ENCODE results near the gene RTBDN. TPM values are rescaled to one million over a fixed set of nuclear protein-coding genes. Genes with fewer than 3 reads are reported as not detected.

The RTBDN gene
- total RNA-seq, 1 experiment from 2014 or later: 25.1 TPM

- no peak for TF ChIP-seq CBX3 (IDR thresholded peaks at IDR 0.05; ENCODE audit: low read depth)
- no peak for TF ChIP-seq CEBPB (IDR thresholded peaks at IDR 0.05; ENCODE audit: low read depth)
Observed at GRCh38 chr19:12788682-12789097, 45.7 kb downstream of the RTBDN start (continued).

- RAD21 ChIA-PET (ENCODE audit: low non-redundant PET in 1 of 2, low total read pairs in 2 of 2, uncharacterized antibody in 2 of 2, unreplicated experiment in 2 of 2): interaction anchor here in 1 of 2 experiments (1.2 kb wide), 1 partner anchor 9 kb away, joined by 4 read pairs; no protein-coding TSS in a partner anchor
- Histone ChIP-seq H3K9ac (ENCODE audit: low read length) (peak overlapping the region; percentile 93), H3K4me1 (ENCODE audit: control insufficient read depth in 1 of 2, insufficient read depth in 2 of 2, low read length in 2 of 2) (peaks cover 68 to 93% of the 10 kb centered on the region in 2 experiments), H4K20me1 (ENCODE audit: insufficient read depth) (no peaks in the 10 kb centered on the region), H3K36me3 (ENCODE audit: control insufficient read depth in 1 of 2, insufficient read depth in 2 of 2, low read length in 2 of 2) (no peaks in the 10 kb centered on the region), H3K4me2 (ENCODE audit: low read length) (peak overlapping the region; percentile 99), H3K27me3 (ENCODE audit: insufficient read depth, low read length) (no peaks in the 10 kb centered on the region), H3K9me3 (ENCODE audit: control insufficient read depth in 1 of 2, insufficient read depth in 1 of 2, low read depth in 1 of 2, low read length in 2 of 2) (no peaks in the 10 kb centered on the region), H3K9me2 (ENCODE audit: insufficient read depth) (no peaks in the 10 kb centered on the region), H2AFZ (ENCODE audit: low read depth, low read length, poor library complexity, severe bottlenecking) (no peak overlapping the region), H3K79me2 (ENCODE audit: insufficient read depth, low read length) (peaks cover 18% of the 10 kb centered on the region), H3K4me3 (replicated peaks in 1 of 2; ENCODE audit: low read depth in 1 of 2, low read length in 2 of 2) (peak overlapping the region in 1 of 2 experiments; percentile 84; a peak in 2 of 4 replicates), H3K27ac (ENCODE audit: low read depth, low read length) (peak overlapping the region; percentile 96)
- intact Hi-C loops (cut with micrococcal nuclease): no loop called here
- no TSS peak for BruUV-seq (replicated peaks)
- DNase-seq (ENCODE audit: low read depth, low spot score): no peak
- POLR2A ChIA-PET: interaction anchor here (1.2 to 1.5 kb wide), 2 partner anchors 13 to 863 kb away, joined by 3 read pairs; partner anchors contain the start of gene ZNF700
- CTCF ChIA-PET: interaction anchor here (1.8 to 7.4 kb wide), 2 partner anchors 12 to 22 kb away, joined by 9 to 88 read pairs; partner anchors contain the start of gene HOOK2
- no peak for ATAC-seq
- TF ChIP-seq TCF7L2 (IDR thresholded peaks at IDR 0.05; ENCODE audit: borderline replicate concordance, extremely low read depth, insufficient read depth, insufficient read length) (no peak), RAD21 (IDR thresholded peaks at IDR 0.05; ENCODE audit: low read depth) (no peak), CBX3 (IDR thresholded peaks at IDR 0.05; ENCODE audit: low read depth) (no peak), POLR2AphosphoS5 (IDR thresholded peaks at IDR 0.05; ENCODE audit: low read depth, low read length) (no peak), FOSL1 (IDR thresholded peaks at IDR 0.05; ENCODE audit: low read depth) (no peak), CEBPB (IDR thresholded peaks at IDR 0.05; ENCODE audit: low read depth) (no peak), EZH2 (IDR thresholded peaks at IDR 0.05) (no peak), REST (IDR thresholded peaks at IDR 0.05; ENCODE audit: low read depth) (no peak), CTCF (IDR thresholded peaks at IDR 0.05 in 2 of 3, conservative IDR thresholded peaks at IDR 0.05 in 1 of 3; ENCODE audit: borderline replicate concordance in 1 of 3, insufficient read depth in 1 of 3, low read depth in 2 of 3, low read length in 2 of 3) (no peak), EGR1 (IDR thresholded peaks at IDR 0.05; ENCODE audit: low read depth) (no peak), JUND (IDR thresholded peaks at IDR 0.05) (no peak), MAX (IDR thresholded peaks at IDR 0.05) (no peak), ZFX (IDR thresholded peaks at IDR 0.05) (no peak), EZH2phosphoT487 (IDR thresholded peaks at IDR 0.05; ENCODE audit: borderline replicate concordance) (no peak), ATF3 (IDR thresholded peaks at IDR 0.05) (no peak)
Observed at GRCh38 chr19:12788042-12788681, 46.2 kb downstream of the RTBDN start.

Data from HCT116 (cell line).